Natural killer cell treated with Interleukin-12 subunit alpha and Interleukin-12 subunit beta and Interleukin-15 and Interleukin-18, amount 100 ng/mL, for 72 hours (primary cell): ENCODE results near the gene NSD1. TPM values are rescaled to one million over a fixed set of nuclear protein-coding genes. Genes with fewer than 3 reads are reported as not detected.
"Not testable (repeated sequence)": the region's sequence is repeated elsewhere in the genome, so short reads cannot be mapped to it uniquely, and the experiment has no call there.

Source experiments
- ATAC-seq, 2 donors: fragments of 150-1000 bp; cut with Tn5 transposase in 1 of 2; sonication (Bioruptor Pico), chemical (Tn5 transposase) in 1 of 2; 2 replicates each; pipeline ENCODE4 v1.10.0; 2021
- DNase-seq: peaks from one replicate; pipeline ENCODE4 v3.0.0; 2022; ENCODE audit warnings: low spot score
- H3K27ac Mint-ChIP-seq, 2 donors: 1 replicate in 1 of 2; 2 replicates in 1 of 2; pipeline ENCODE4 v1.8.0; 2022; ENCODE audit warnings: mixed read lengths in 2 of 2, mild to moderate bottlenecking in 1 of 2, moderate library complexity in 1 of 2
- H3K27me3 Mint-ChIP-seq, 2 donors: 1 replicate in 1 of 2; 2 replicates in 1 of 2; pipeline ENCODE4 v1.8.0; 2022; ENCODE audit warnings: mixed read lengths in 2 of 2
- H3K36me3 Mint-ChIP-seq: one replicate; pipeline ENCODE4 v1.8.0; 2022; ENCODE audit warnings: mixed read lengths
- H3K4me1 Mint-ChIP-seq, 2 donors: 1 replicate in 1 of 2; 2 replicates in 1 of 2; pipeline ENCODE4 v1.8.0; 2022; ENCODE audit warnings: low read depth in 2 of 2, mixed read lengths in 2 of 2, mild to moderate bottlenecking in 1 of 2
- H3K4me3 Mint-ChIP-seq: one replicate; pipeline ENCODE4 v1.8.0; 2022; ENCODE audit warnings: mixed read lengths
- H3K9me3 Mint-ChIP-seq: 2 replicates; pipeline ENCODE4 v1.8.0; 2022; ENCODE audit warnings: mixed read lengths
- total RNA-seq, 2 donors: library from RNA; stranded (reverse); gene quantifications; one replicate each; pipeline ENCODE4 v1.2.3, GENCODE V29; 2022

NSD1 gene
- total RNA-seq, 2 donors from 2014 or later: 96.8 to 166 TPM

GRCh38 chr5:177230660-177231059 lies 97.1 kb downstream of the NSD1 start:
- peaks cover 8% of the 10 kb centered on the region for H3K36me3 Mint-ChIP-seq
- DNase-seq: no peak
- H3K4me1 Mint-ChIP-seq: peaks cover 21 to 27% of the 10 kb centered on the region in 2 donors
- no peak overlapping the region for H3K4me3 Mint-ChIP-seq
- no peaks in the 10 kb centered on the region for H3K9me3 Mint-ChIP-seq
- H3K27me3 Mint-ChIP-seq: no peaks in the 10 kb centered on the region
- H3K27ac Mint-ChIP-seq: no peak overlapping the region
- no peak for ATAC-seq

GRCh38 chr5:177231479-177232250 lies 98.1 kb downstream of the NSD1 start:
- no peak overlapping the region for H3K27ac Mint-ChIP-seq
- H3K4me1 Mint-ChIP-seq: peaks cover 21 to 27% of the 10 kb centered on the region in 2 donors

GRCh38 chr5:177232358-177232757 lies 98.8 kb downstream of the NSD1 start:
- no peaks in the 10 kb centered on the region for H3K27me3 Mint-ChIP-seq
- peaks cover 18 to 22% of the 10 kb centered on the region in 2 donors for H3K4me1 Mint-ChIP-seq
- no peaks in the 10 kb centered on the region for H3K9me3 Mint-ChIP-seq
- H3K4me3 Mint-ChIP-seq: no peak overlapping the region
- H3K27ac Mint-ChIP-seq: no peak overlapping the region
- peaks cover 13% of the 10 kb centered on the region for H3K36me3 Mint-ChIP-seq
- ATAC-seq: no peak
- DNase-seq: no peak

More at GRCh38 chr5:177231479-177232250, 98.1 kb downstream of the NSD1 start:
- H3K27me3 Mint-ChIP-seq: no peaks in the 10 kb centered on the region
- no peak for DNase-seq
- H3K9me3 Mint-ChIP-seq: no peaks in the 10 kb centered on the region
- ATAC-seq: no peak
- H3K4me3 Mint-ChIP-seq: no peak overlapping the region
- H3K36me3 Mint-ChIP-seq: peaks cover 13% of the 10 kb centered on the region

- H3K4me3 Mint-ChIP-seq: no peak overlapping the region
- H3K4me1 Mint-ChIP-seq: peaks cover 18 to 22% of the 10 kb centered on the region in 2 donors
- H3K36me3 Mint-ChIP-seq: peaks cover 16% of the 10 kb centered on the region
- no peak overlapping the region for H3K27ac Mint-ChIP-seq
- H3K27me3 Mint-ChIP-seq: no peaks in the 10 kb centered on the region
- no peak for DNase-seq
- no peaks in the 10 kb centered on the region for H3K9me3 Mint-ChIP-seq
- ATAC-seq: peak in 1 of 2 donors; percentile 57
Measured at GRCh38 chr5:177232761-177233160, 99.2 kb downstream of the NSD1 start.

GRCh38 chr5:177233206-177233605 lies 99.6 kb downstream of the NSD1 start:
- no peak overlapping the region for H3K4me3 Mint-ChIP-seq
- peaks cover 18 to 22% of the 10 kb centered on the region in 2 donors for H3K4me1 Mint-ChIP-seq
- H3K9me3 Mint-ChIP-seq: no peaks in the 10 kb centered on the region
- H3K27ac Mint-ChIP-seq: no peak overlapping the region
- DNase-seq: no peak
- no peak for ATAC-seq
- H3K36me3 Mint-ChIP-seq: peaks cover 20% of the 10 kb centered on the region
- H3K27me3 Mint-ChIP-seq: no peaks in the 10 kb centered on the region

GRCh38 chr5:177233802-177234201 lies 100.2 kb downstream of the NSD1 start:
- DNase-seq (no peak), ATAC-seq (no peak)
- no peaks in the 10 kb centered on the region for H3K9me3 Mint-ChIP-seq
- no peak overlapping the region for H3K27ac Mint-ChIP-seq
- peaks cover 18 to 22% of the 10 kb centered on the region in 2 donors for H3K4me1 Mint-ChIP-seq
- H3K4me3 Mint-ChIP-seq: no peak overlapping the region
- H3K36me3 Mint-ChIP-seq: peaks cover 21% of the 10 kb centered on the region
- no peaks in the 10 kb centered on the region for H3K27me3 Mint-ChIP-seq

- peaks cover 21% of the 10 kb centered on the region for H3K36me3 Mint-ChIP-seq
- H3K9me3 Mint-ChIP-seq: no peaks in the 10 kb centered on the region
- no peaks in the 10 kb centered on the region for H3K27me3 Mint-ChIP-seq
- H3K27ac Mint-ChIP-seq: no peak overlapping the region
- ATAC-seq: no peak
- no peak for DNase-seq
- no peak overlapping the region for H3K4me3 Mint-ChIP-seq
- H3K4me1 Mint-ChIP-seq: peaks cover 13 to 22% of the 10 kb centered on the region in 2 donors
Measured at GRCh38 chr5:177234841-177235240, 101.3 kb downstream of the NSD1 start.

GRCh38 chr5:177241768-177242167 lies 108.2 kb downstream of the NSD1 start:
- H3K4me3 Mint-ChIP-seq: no peak overlapping the region
- H3K36me3 Mint-ChIP-seq: peaks cover 11% of the 10 kb centered on the region
- H3K9me3 Mint-ChIP-seq: no peaks in the 10 kb centered on the region
- H3K27me3 Mint-ChIP-seq: no peaks in the 10 kb centered on the region
- no peak for DNase-seq
- H3K27ac Mint-ChIP-seq: no peak overlapping the region
- ATAC-seq: no peak
- no peaks in the 10 kb centered on the region for H3K4me1 Mint-ChIP-seq

- no peaks in the 10 kb centered on the region for H3K27me3 Mint-ChIP-seq
- no peak for DNase-seq
- no peak for ATAC-seq
- H3K36me3 Mint-ChIP-seq: peaks cover 15% of the 10 kb centered on the region
- H3K9me3 Mint-ChIP-seq: no peaks in the 10 kb centered on the region
- H3K27ac Mint-ChIP-seq: no peak overlapping the region
- no peaks in the 10 kb centered on the region for H3K4me1 Mint-ChIP-seq
- no peak overlapping the region for H3K4me3 Mint-ChIP-seq
Measured at GRCh38 chr5:177242304-177242703, 108.7 kb downstream of the NSD1 start.

- Mint-ChIP-seq H3K4me3 (no peak overlapping the region), H3K4me1 (no peaks in the 10 kb centered on the region), H3K27ac (no peak overlapping the region), H3K9me3 (no peaks in the 10 kb centered on the region), H3K27me3 (no peaks in the 10 kb centered on the region), H3K36me3 (peaks cover 30% of the 10 kb centered on the region)
- ATAC-seq (no peak), DNase-seq (no peak)
Measured at GRCh38 chr5:177249761-177250537, 116.4 kb downstream of the NSD1 start.

GRCh38 chr5:177253252-177253651 lies 119.7 kb downstream of the NSD1 start:
- no peak for DNase-seq
- Mint-ChIP-seq H3K27ac (peak overlapping the region in 1 of 2 donors; percentile 9), H3K4me3 (no peak overlapping the region), H3K9me3 (no peaks in the 10 kb centered on the region), H3K27me3 (no peaks in the 10 kb centered on the region), H3K4me1 (no peaks in the 10 kb centered on the region), H3K36me3 (peaks cover 22% of the 10 kb centered on the region)
- ATAC-seq: no peak

GRCh38 chr5:177256296-177256695 lies 122.7 kb downstream of the NSD1 start:
- H3K4me1 Mint-ChIP-seq: peaks cover 0 to 2% of the 10 kb centered on the region in 2 donors
- no peaks in the 10 kb centered on the region for H3K9me3 Mint-ChIP-seq
- no peak overlapping the region for H3K4me3 Mint-ChIP-seq
- ATAC-seq (no peak), DNase-seq (no peak)
- H3K27me3 Mint-ChIP-seq: no peaks in the 10 kb centered on the region
- H3K36me3 Mint-ChIP-seq: peaks cover 32% of the 10 kb centered on the region
- peak overlapping the region in 1 of 2 donors; percentile 18 for H3K27ac Mint-ChIP-seq

GRCh38 chr5:177258711-177259110 lies 125.1 kb downstream of the NSD1 start:
- H3K27ac Mint-ChIP-seq, ATAC-seq, DNase-seq, H3K27me3 Mint-ChIP-seq, H3K4me3 Mint-ChIP-seq, H3K9me3 Mint-ChIP-seq, H3K4me1 Mint-ChIP-seq: not testable (repeated sequence)
- H3K36me3 Mint-ChIP-seq: peaks cover 24% of the 10 kb centered on the region

GRCh38 chr5:177260961-177261360 lies 127.4 kb downstream of the NSD1 start:
- no peak for ATAC-seq
- peaks cover 19% of the 10 kb centered on the region for H3K36me3 Mint-ChIP-seq
- DNase-seq: no peak
- H3K27ac Mint-ChIP-seq: no peak overlapping the region
- H3K4me3 Mint-ChIP-seq: no peak overlapping the region
- H3K4me1 Mint-ChIP-seq: peaks cover 0 to 2% of the 10 kb centered on the region in 2 donors
- H3K9me3 Mint-ChIP-seq: no peaks in the 10 kb centered on the region
- no peaks in the 10 kb centered on the region for H3K27me3 Mint-ChIP-seq
